ENCODE measurements around the gene CELF2.

Gene CELF2

GRCh38 chr10:11131112-11131639 is 113.5 kb downstream of the CELF2 start:
- no peak for DNase-seq (ENCODE audit: low read depth in 2 of 2)

- DNase-seq (ENCODE audit: low read depth in 2 of 2), result no peak
These were observed 116.7 kb downstream of the CELF2 start for GRCh38 chr10:11134411-11134810.

GRCh38 chr10:11135709-11136108 is 118.0 kb downstream of the CELF2 start:
- no peak for DNase-seq (ENCODE audit: low read depth in 2 of 2)

GRCh38 chr10:11138314-11139033 is 120.8 kb downstream of the CELF2 start:
- no peak for DNase-seq (ENCODE audit: low read depth in 2 of 2)

GRCh38 chr10:11140963-11141362 is 123.3 kb downstream of the CELF2 start:
- no peak for DNase-seq (ENCODE audit: low read depth in 2 of 2)

GRCh38 chr10:11141571-11142091 is 124.0 kb downstream of the CELF2 start:
- no peak for DNase-seq (ENCODE audit: low read depth in 2 of 2)

GRCh38 chr10:11142777-11143176 is 125.1 kb downstream of the CELF2 start:
- DNase-seq (ENCODE audit: low read depth in 2 of 2), result no peak

- no peak for DNase-seq (ENCODE audit: low read depth in 2 of 2)
These were observed 125.6 kb downstream of the CELF2 start for GRCh38 chr10:11143242-11143641.

- DNase-seq (ENCODE audit: low read depth in 2 of 2), result no peak
These were observed 127.2 kb downstream of the CELF2 start for GRCh38 chr10:11144626-11145494.

GRCh38 chr10:11145495-11145855 is 127.8 kb downstream of the CELF2 start:
- peak in 1 of 2 donors; percentile 51 for DNase-seq (ENCODE audit: low read depth in 2 of 2)

GRCh38 chr10:11146402-11147171 is 128.9 kb downstream of the CELF2 start:
- no peak for DNase-seq (ENCODE audit: low read depth in 2 of 2)

- no peak for DNase-seq (ENCODE audit: low read depth in 2 of 2)
These were observed 130.1 kb downstream of the CELF2 start for GRCh38 chr10:11147722-11148121.

GRCh38 chr10:11148142-11149028 is 130.7 kb downstream of the CELF2 start:
- no peak for DNase-seq (ENCODE audit: low read depth in 2 of 2)

- DNase-seq (ENCODE audit: low read depth in 2 of 2), result no peak
These were observed 132.1 kb downstream of the CELF2 start for GRCh38 chr10:11149807-11150141.

GRCh38 chr10:11150231-11150731 is 132.6 kb downstream of the CELF2 start:
- no peak for DNase-seq (ENCODE audit: low read depth in 2 of 2)

GRCh38 chr10:11150879-11151415 is 133.3 kb downstream of the CELF2 start:
- DNase-seq (ENCODE audit: low read depth in 2 of 2), result no peak

- no peak for DNase-seq (ENCODE audit: low read depth in 2 of 2)
These were observed 135.1 kb downstream of the CELF2 start for GRCh38 chr10:11152801-11153200.

- DNase-seq (ENCODE audit: low read depth in 2 of 2), result no peak
These were observed 135.6 kb downstream of the CELF2 start for GRCh38 chr10:11153245-11153644.

GRCh38 chr10:11153766-11154165 is 136.1 kb downstream of the CELF2 start:
- DNase-seq (ENCODE audit: low read depth in 2 of 2), result no peak

- DNase-seq (ENCODE audit: low read depth in 2 of 2), result no peak
These were observed 136.7 kb downstream of the CELF2 start for GRCh38 chr10:11154333-11154732.

Measured in activated CD8-positive, alpha-beta memory T cell treated with anti-CD3 and anti-CD28 coated beads for 4 hours (primary cell).